NT2/D1 (cell line): ENCODE results near the gene LRCH1.

Experiments used
- SUZ12 ChIP-seq: IDR thresholded peaks from 2 replicates; pipeline ENCODE4 v1.6.1; 2011; ENCODE audit not compliant: insufficient read length, insufficient read depth; ENCODE audit errors: extremely low read depth
- ZNF274 ChIP-seq: IDR thresholded peaks from 2 replicates; pipeline ENCODE4 v1.6.1; 2011; ENCODE audit warnings: mild to moderate bottlenecking, low read depth, low read length

DNA sequence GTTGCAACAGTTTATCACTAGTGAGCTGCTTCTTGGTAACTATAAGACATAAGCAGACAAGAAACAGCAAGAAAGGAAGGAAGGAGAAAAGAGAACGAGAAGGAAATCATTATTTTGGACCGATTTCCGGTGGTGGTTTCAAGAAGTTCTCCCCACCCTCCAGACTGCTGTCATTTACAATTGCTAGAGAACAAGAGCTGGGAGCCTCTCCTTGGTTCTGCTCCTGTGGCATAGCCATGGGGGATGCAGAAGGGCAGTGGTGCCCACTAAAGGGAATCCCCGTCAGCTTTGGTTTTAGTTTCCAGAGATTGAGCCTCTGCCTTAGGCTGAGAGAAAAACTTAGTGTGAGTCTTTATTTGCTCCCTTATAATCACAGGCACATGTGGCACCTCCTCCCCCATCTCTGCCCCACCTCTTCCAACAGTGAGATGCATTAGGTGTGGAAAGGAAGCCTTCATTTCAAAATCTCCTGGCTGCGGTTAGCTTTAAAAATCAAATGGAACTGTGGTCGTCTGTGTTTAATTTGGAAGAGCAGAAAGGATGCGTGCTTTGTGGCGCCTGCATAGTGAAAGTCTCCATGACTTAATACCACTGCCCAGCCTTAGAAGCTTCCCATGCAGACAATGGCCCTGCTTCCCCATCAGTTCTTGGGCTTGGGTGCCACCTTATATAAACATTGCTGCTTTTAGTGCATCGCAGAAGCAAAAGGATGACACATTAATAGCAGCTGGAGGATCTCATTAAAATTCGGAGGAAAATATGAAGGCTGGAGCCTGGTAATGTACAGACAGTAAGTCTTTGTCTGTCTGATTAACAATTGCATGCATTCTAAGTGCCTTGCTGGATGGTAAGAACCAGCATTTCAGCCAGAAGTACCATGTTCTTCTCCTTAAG lies 25.0 kb downstream of the LRCH1 start:
- TF ChIP-seq ZNF274 (no peak), SUZ12 (no peak)
